Measurements from ENCODE around the gene NTF4. TPM values are rescaled to one million over a fixed set of nuclear protein-coding genes. Genes with fewer than 3 reads are reported as not detected.
"Not testable (repeated sequence)": the region's sequence is repeated elsewhere in the genome, so short reads cannot be mapped to it uniquely, and the experiment has no call there.

The NTF4 gene
- total RNA-seq, 1 experiment from 2014 or later = not detected

DNA sequence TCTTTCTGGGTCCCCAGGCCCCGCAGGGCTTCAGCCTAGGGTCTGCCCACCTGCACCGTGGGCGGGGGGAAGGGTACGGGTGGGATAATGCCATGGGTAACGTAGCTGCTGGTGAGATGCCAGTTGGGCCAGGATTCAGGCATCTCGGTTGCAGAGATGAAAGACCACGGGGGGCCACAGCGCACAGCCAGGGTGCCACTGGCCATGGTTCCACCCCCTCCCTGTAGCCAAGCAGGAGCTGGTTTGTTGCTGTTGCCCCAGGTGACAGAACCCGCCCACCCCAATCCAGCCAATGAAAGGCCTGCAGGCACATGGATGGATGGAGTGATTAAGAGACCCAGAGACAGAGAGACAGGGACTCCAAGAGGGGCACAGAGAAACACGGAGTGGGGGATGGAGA, 6.1 kb downstream of the NTF4 start:
- no peak for DNase-seq (ENCODE audit: extremely low read depth, low read depth)

DNA sequence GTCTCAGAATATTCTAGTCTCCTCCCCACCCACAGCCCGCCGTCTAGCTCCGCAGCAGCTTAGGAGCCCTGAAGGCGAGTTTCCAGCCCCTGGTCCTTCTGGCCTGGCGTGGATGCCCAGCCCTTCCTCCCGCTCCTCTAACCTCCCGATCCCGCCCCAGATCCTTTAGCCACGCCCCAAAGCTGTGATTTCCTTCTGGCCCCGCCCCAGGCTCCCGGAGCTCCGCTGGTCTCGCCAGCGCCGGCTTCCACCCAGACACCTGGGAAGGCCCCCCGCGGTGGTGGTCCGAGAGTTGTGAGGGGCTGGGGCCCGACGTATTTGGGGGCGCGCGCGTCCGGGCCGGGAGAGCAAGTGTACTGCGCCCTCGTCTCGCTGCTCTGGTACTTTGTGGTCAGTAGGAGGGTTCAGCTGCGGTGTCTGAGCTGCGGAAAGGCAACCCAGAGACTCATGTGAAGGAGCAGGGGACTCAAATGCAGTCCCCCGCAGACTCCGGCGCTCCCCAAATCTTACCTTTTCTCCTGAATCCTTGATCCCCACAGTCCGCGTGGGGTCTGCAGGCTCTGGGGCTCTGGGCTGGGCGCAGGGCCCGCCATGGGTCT, 6.9 kb downstream of the NTF4 start, which contains the start of gene CGB7:
CGB7 (minus strand) TSS at position 114 of the 599 bp plus-strand sequence. CDS start 2,374 bp downstream, outside the sequence.
- DNase-seq (ENCODE audit: extremely low read depth, low read depth) = peak; percentile 31

DNA sequence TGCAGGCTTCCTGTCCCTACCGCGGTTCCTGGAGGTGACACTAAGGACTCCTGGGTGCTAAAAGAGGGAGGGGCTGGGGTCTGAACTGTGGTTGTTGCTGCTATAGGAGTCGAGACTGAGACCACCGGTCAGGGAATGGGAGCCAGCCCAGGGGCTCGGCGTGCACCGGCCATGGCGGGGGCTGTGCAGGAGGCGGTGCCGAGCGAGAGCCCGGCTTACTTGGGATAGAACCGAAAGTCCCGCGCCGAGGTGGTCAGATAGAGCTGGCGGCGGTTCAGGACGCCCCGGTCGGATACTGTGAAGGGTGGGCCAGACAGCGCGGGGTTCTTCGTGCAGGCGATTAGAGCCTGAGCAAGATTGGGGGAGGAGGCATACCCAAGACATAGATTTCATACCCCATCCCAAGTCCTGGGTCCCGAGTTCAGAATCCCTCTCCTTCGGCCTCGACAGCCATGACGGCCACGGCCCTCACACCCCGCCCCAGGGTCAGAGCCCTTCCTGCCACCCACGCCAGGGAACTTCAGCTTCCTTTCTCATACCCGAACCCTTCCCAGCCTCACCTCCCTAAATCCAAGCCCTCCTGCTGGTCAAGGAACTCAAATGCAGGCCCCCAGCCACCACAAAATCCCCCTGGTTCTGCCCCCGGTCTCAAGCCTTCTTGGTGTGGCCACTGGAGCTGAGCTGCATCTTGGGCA, 7.6 kb downstream of the NTF4 start:
- DNase-seq (ENCODE audit: extremely low read depth, low read depth) = not testable (repeated sequence)

DNA sequence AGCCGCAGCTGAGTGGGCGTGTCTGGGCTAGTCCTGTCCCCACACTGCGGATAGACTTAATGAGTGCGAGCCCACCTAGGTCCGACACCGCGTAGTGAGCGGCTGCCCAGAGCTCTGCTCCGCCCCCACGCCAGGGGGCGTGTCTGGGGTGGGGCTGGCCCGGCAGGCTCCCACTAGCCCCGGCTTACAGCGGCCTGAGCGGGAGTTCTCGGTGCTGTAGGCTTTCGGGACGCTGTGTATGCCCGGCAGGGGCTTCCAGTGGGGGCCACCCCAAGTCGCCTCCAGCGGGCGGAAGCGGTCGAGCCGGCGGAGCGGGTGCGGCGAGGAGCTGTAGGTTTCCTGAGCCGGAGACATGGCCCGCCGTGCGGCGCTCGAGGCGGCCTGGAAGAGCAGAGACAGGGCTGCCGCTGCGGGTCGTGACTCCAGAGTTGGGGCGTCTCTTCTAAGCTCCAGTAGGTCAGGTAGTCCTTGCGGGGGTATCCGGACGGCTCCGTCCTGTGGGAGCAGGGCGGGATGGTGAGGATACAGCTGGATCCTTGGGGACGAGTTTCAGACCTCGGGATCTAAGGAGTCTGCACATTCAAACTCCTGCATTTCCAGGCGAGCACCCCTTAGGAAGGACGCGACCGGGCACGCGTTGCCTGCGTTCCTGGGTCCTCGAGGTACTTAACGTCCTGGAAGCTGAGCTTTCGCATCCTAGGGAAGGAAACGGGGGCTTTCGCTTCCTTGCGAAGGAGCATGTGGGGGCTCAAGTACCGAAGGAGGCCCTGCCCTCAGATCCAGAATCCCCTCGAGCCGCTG, 8.3 kb downstream of the NTF4 start:
- no peak for DNase-seq (ENCODE audit: extremely low read depth, low read depth)

DNA sequence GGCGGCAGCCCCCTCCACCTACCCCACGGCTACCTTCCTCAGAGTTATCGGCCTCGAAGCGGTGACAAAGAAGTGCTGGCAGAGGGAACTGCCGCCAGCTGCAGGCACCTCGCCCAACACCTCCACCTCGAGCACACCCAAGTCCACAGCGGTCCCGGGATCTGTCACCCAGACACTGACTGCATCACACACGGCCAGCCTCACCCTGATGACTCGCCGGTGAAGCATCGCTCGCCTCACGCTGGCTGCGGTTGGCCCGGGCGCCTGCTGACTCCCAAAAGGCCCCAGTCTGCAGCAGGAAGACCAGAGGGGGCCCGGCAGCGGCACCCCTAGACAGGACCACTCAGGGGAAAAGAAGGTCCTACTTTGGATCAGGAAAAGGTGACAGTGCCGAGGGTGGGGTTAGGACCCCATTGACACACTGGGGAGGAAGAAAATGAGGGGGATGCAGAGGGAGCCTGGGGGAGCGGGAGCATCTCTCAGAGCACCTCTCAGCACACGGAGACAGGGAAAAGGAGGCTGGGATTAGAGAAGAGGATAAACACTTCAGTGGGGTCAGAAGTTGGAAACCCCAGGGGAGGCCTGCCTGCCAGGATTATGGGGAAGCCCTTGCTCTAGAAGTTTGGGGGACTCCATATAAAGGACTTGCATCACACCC, 14.1 kb downstream of the NTF4 start:
- not testable (repeated sequence) for DNase-seq (ENCODE audit: extremely low read depth, low read depth)

DNA sequence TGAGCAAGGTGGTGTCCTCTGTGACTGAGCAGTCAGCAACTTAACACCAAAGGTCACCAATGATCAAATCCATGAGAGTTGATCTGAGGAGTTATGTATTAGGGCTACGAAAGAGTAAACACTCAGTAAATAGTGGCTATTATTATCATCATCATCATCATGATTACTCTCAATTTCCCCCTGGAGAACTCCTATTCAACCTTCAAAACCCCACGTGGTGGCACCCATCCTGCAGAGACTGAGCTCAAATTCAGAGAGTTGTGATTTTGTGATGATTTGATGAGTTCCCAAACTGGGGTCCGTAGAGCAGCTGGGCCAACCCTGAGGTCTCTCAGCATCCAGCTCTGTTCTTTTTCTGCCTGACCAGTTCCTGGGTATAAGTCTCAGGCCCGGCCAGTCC, 14.8 kb downstream of the NTF4 start:
- DNase-seq (ENCODE audit: extremely low read depth, low read depth) = not testable (repeated sequence)

DNA sequence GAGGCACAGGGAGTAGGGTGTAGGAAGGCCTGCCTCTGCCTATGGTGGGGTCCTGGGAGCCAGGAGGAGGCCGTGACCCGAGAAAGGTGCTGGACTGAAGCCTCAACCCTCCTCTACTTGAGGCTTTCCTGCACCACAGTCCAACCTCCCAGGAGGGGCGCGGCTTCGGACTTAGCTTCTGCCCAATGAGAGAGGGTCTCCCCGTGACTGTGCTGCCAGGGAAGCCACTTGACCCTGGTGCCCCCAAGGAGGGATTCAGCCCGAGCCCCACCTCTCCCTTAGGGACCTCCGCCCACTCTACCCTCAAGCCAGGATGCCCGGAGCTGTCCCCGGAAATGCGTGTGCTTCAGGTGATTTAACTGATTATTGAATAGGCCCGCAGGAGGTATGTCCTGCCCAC, 15.6 kb downstream of the NTF4 start, which contains the start of gene CGB8:
CGB8 (minus strand) TSS at position 101 of the 400 bp plus-strand sequence. CDS start 372 bp downstream, outside the sequence.
- not testable (repeated sequence) for DNase-seq (ENCODE audit: extremely low read depth, low read depth)

DNA sequence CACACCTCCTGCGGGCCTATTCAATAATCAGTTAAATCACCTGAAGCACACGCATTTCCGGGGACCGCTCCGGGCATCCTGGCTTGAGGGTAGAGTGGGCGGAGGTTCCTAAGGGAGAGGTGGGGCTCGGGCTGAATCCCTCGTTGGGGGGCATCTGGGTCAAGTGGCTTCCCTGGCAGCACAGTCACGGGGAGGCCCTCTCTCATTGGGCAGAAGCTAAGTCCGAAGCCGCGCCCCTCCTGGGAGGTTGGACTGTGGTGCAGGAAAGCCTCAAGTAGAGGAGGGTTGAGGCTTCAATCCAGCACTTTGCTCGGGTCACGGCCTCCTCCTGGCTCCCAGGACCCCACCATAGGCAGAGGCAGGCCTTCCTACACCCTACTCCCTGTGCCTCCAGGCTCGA, 21.1 kb downstream of the NTF4 start, which contains the start of gene CGB5:
CGB5 (plus strand) TSS at position 301 of the 400 bp plus-strand sequence. CDS start 362 bp downstream, outside the sequence.
- not testable (repeated sequence) for DNase-seq (ENCODE audit: extremely low read depth, low read depth)

DNA sequence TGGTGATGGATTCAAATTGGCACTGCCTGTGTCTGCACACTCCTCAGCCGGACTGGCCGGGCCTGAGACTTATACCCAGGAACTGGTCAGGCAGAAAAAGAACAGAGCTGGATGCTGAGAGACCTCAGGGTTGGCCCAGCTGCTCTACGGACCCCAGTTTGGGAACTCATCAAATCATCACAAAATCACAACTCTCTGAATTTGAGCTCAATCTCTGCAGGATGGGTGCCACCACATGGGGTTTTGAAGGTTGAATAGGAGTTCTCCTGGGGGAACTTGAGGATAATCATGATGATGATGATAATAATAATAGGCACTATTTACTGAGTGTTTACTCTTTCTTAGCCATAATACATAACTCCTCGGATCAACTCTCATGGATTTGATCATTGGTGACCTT, 22.0 kb downstream of the NTF4 start:
- not testable (repeated sequence) for DNase-seq (ENCODE audit: extremely low read depth, low read depth)

DNA sequence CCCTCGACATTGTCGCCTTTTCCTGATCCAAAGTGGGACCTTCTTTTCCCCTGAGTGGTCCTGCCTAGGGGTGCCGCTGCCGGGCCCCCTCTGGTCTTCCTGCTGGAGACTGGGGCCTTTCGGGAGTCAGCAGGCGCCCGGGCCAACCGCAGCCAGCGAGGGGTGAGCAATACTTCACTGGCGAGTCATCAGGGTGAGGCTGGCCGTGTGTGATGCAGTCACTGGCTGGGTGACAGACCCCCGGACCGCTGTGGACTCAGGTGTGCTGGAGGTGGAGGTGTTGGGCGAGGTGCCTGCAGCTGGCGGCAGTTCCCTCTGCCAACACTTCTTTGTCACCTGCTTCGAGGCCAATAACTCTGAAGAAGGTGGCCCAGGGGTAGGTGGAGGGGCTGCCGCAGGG, 22.4 kb downstream of the NTF4 start:
- DNase-seq (ENCODE audit: extremely low read depth, low read depth) = no peak

DNA sequence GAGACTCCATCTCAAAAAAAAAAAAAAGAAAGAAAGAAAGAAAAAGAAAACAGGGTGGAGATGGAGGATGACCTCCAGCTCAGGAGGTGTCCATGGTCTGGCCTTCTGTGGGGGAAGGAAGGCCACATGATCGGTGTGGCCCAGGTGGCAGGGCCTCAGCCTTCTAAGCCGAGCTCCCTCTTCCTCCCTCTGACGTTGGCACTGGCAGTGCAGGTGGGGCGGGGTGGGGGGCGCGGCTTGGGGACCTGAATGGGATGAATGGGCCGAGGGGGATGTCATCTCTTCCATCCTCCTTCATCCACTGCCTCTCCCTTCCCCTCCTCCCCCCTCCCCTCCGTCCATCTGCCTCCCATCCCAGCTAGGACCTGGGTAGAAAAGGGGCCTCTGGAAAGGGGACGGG, 24.9 kb downstream of the NTF4 start:
- DNase-seq (ENCODE audit: extremely low read depth, low read depth) = not testable (repeated sequence)

DNA sequence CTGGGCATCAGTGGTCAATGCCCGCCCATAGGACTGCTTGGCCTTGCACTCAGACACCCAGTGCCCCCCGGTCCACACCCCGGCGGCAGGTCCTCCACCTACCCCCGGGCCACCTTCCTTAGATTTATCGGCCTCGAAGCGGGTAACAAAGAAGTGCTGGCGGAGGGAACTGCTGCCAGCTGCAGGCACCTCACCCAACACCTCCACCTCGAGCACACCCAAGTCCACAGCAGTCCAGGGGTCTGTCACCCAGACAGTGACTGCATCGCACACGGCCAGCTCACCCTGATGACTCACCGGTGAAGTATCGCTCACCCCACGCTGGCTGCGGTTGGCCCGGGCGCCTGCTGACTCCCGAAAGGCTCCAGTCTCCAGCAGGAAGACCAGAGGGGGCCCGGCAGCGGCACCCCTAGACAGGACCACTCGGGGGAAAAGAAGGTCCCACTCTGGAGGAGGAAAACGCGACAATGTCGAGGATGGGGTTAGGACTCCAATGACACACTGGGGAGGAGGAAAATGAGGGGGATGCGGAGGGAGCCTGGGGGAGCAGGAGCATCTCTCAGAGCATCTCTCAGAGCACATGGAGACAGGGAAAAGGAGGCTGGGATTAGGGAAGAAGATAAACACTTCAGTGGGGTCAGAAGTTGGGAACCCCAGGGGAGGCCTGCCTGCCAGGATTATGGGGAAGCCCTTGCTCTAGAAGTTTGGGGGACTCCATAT, 25.9 kb downstream of the NTF4 start:
- not testable (repeated sequence) for DNase-seq (ENCODE audit: extremely low read depth, low read depth)

DNA sequence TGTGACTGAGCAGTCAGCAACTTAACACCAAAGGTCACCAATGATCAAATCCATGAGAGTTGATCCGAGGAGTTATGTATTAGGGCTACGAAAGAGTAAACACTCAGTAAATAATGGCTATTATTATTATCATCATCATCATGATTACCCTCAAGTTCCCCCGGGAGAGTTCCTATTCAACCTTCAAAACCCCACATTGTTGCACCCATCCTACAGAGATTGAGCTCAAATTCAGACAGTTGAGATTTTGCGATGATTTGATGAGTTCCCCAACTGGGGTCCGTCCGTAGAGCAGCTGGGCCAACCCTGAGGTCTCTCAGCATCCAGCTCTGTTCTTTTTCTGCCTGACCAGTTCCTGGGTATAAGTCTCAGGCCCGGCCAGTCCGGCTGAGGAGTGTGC, 26.5 kb downstream of the NTF4 start:
- not testable (repeated sequence) for DNase-seq (ENCODE audit: extremely low read depth, low read depth)

DNA sequence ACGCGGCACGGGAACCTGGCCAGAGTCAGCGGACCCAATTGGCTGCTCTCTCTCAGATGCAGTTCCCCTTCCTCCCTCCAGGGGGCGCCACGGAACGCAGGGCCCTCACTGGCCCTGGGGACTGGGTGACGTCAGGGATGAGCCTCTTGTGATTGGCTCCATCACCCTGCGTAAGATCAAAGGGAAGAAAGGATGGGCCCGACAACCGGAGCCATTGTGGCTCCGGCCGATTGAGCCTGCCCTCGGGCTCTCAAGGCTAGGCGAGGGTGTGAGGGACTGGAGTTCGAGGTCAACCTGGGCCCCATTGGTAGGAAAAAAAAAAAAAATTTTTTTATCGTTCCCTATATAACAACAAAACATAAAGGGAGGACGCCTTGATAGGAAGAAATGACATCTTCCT, 27.8 kb downstream of the NTF4 start, which contains the start of gene CGB1:
CGB1 (minus strand) TSS at position 81 of the 400 bp plus-strand sequence. CDS start 184 bp downstream, outside the sequence.
- DNase-seq (ENCODE audit: extremely low read depth, low read depth) = peak; percentile 26

DNA sequence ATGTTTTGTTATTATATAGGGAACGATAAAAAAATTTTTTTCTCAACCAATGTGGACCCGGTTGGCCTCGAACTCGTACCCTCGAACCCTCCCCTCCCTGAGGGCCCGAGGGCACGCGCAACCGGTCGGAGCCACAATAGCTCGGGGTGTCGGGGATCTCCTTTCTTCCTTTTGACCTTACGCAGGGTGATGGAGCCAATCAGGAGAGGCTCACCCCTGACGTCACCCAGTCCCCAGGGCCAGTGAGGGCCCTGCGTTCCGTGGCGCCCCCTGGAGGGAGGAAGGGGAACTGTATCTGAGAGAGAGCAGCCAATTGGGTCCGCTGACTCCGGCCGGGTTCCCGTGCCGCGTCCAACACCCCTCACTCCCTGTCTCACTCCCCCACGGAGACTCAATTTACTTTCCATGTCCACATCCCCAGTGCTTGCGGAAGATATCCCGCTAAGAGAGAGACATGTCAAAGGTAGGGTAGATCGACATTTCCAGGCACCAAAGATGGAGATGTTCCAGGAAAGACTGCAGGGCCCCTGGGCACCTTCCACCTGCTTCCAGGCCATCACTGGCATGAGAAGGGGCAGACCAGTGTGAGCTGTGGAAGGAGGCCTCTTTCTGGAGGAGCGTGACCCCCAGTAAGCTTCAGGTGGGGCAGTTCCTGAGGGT, 32.8 kb downstream of the NTF4 start, which contains the start of gene CGB2:
CGB2 (plus strand) TSS at position 249 of the 660 bp plus-strand sequence; CDS start at position 455, 206 bp downstream.
- peak; percentile 47 for DNase-seq (ENCODE audit: extremely low read depth, low read depth)

DNA sequence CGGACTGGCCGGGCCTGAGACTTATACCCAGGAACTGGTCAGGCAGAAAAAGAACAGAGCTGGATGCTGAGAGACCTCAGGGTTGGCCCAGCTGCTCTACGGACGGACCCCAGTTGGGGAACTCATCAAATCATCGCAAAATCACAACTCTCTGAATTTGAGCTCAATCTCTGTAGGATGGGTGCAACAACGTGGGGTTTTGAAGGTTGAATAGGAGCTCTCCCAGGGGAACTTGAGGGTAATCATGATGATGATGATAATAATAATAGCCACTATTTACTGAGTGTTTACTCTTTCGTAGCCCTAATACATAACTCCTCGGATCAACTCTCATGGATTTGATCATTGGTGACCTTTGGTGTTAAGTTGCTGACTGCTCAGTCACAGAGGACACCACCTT, 34.3 kb downstream of the NTF4 start:
- DNase-seq (ENCODE audit: extremely low read depth, low read depth) = not testable (repeated sequence)

DNA sequence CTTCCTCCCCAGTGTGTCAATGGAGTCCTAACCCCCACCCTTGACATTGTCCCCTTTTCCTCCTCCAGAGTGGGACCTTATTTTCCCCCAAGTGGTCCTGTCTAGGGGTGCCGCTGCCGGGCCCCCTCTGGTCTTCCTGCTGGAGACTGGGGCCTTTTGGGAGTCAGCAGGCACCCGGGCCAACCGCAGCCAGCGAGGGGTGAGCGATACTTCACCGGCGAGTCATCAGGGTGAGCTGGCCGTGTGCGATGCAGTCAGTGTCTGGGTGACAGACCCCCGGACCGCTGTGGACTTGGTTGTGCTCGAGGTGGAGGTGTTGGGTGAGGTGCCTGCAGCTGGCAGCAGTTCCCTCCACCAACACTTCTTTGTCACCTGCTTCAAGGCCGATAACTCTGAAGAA, 34.9 kb downstream of the NTF4 start:
- not testable (repeated sequence) for DNase-seq (ENCODE audit: extremely low read depth, low read depth)

DNA sequence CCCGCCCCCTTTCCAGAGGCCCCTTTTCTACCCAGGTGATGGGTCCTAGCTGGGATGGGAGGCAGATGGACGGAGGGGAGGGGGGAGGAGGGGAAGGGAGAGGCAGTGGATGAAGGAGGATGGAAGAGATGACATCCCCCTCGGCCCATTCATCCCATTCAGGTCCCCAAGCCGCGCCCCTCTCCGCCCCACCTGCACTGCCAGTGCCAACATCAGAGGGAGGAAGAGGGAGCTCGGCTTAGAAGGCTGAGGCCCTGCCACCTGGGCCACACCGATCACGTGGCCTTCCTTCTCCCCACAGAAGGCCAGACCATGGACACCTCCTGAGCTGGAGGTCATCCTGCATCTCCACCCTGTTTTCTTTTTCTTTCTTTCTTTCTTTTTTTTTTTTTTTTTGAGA, 35.9 kb downstream of the NTF4 start:
- DNase-seq (ENCODE audit: extremely low read depth, low read depth) = not testable (repeated sequence)

DNA sequence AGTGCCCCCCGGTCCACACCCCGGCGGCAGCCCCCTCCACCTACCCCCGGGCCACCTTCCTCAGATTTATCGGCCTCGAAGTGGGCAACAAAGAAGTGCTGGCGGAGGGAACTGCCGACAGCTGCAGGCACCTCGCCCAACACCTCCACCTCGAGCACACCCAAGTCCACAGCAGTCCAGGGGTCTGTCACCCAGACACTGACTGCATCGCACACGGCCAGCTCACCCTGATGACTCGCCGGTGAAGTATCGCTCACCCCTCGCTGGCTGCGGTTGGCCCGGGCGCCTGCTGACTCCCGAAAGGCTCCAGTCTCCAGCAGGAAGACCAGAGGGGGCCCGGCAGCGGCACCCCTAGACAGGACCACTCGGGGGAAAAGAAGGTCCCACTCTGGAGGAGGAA, 39.0 kb downstream of the NTF4 start:
- DNase-seq (ENCODE audit: extremely low read depth, low read depth) = not testable (repeated sequence)

All from NCI-H460 (cell line).